CD4-positive, alpha-beta T cell (primary cell): ENCODE results near the gene GPR62. TPM values are rescaled to one million over a fixed set of nuclear protein-coding genes. Genes with fewer than 3 reads are reported as not detected.
A peak's percentile ranks its signal among the peaks of the same experiment; 100 is the strongest.

ENCODE experiments used
- ATAC-seq: fragments of 200-7000 bp; cut with Tn5 transposase; one replicate; pipeline ENCODE4 v1.10.0; 2022; ENCODE audit warnings: mild to moderate bottlenecking; ENCODE audit not compliant: poor library complexity
- CTCF ChIA-PET: fragments of 350-600 bp; sonication (Branson Sonifier 250); formaldehyde crosslinking; loops from one replicate; lab custom pipeline; 2021; ENCODE audit warnings: antibody characterized with exemption, inconsistent platforms; lab: Charles Lee
- POLR2A ChIA-PET: fragments of 350-600 bp; sonication (Branson Sonifier 250); formaldehyde crosslinking; loops from one replicate; lab custom pipeline; 2021; ENCODE audit warnings: antibody characterized with exemption, inconsistent platforms; lab: Charles Lee
- DNase-seq, 14 experiments: peaks; one replicate each; pipeline ENCODE4 v3.0.0-alpha.2; 2013 to 2020; ENCODE audit warnings: mixed read lengths in 2 of 14
- H3K27ac ChIP-seq, 2 donors: one replicate each; pipeline versions ENCODE4 v1.5.1 to v1.7.0; 2013; ENCODE audit warnings: low read length in 2 of 2, low read depth in 1 of 2, mild to moderate bottlenecking in 1 of 2
- H3K27me3 ChIP-seq, 2 experiments: 1 replicate in 1 of 2; 2 replicates in 1 of 2; pipeline versions ENCODE4 v1.6.1 to v1.7.0; 2013; ENCODE audit warnings: low read length in 2 of 2, control low read depth in 1 of 2, mild to moderate bottlenecking in 1 of 2, moderate library complexity in 1 of 2; ENCODE audit not compliant: insufficient read depth in 2 of 2, control insufficient read depth in 1 of 2
- H3K36me3 ChIP-seq: one replicate; pipeline ENCODE4 v1.6.1; 2013; ENCODE audit warnings: low read length, control low read depth; ENCODE audit not compliant: insufficient read depth
- H3K4me1 ChIP-seq: one replicate; pipeline ENCODE4 v1.6.1; 2013; ENCODE audit warnings: low read length, control low read depth; ENCODE audit not compliant: insufficient read depth
- H3K4me3 ChIP-seq: one replicate; pipeline ENCODE4 v1.5.1; 2013; ENCODE audit warnings: mild to moderate bottlenecking, low read length, moderate library complexity
- H3K9me3 ChIP-seq, 2 experiments: 1 replicate in 1 of 2; 2 replicates in 1 of 2; pipeline versions ENCODE4 v1.6.1 to v1.7.0; 2013; ENCODE audit warnings: low read length in 2 of 2, mild to moderate bottlenecking in 2 of 2, control low read depth in 1 of 2, moderate library complexity in 1 of 2; ENCODE audit not compliant: control insufficient read depth in 1 of 2, insufficient read depth in 1 of 2
- H3K27ac Mint-ChIP-seq: one replicate; pipeline ENCODE4 v1.8.0; 2020; ENCODE audit warnings: mixed read lengths
- H3K27me3 Mint-ChIP-seq: one replicate; pipeline ENCODE4 v1.8.0; 2021; ENCODE audit warnings: mixed read lengths
- H3K36me3 Mint-ChIP-seq: one replicate; pipeline ENCODE4 v1.8.0; 2021; ENCODE audit warnings: low read depth, mixed read lengths
- H3K4me1 Mint-ChIP-seq: one replicate; pipeline ENCODE4 v1.8.0; 2021; ENCODE audit warnings: low read depth, mixed read lengths
- H3K4me3 Mint-ChIP-seq: one replicate; pipeline ENCODE4 v1.8.0; 2020; ENCODE audit warnings: mild to moderate bottlenecking, mixed read lengths
- H3K9me3 Mint-ChIP-seq: one replicate; pipeline ENCODE4 v1.8.0; 2020; ENCODE audit warnings: mixed read lengths
- intact Hi-C, 2 experiments: fragments of 100-400 bp; cut with DNase I in 1 of 2; cut with micrococcal nuclease in 1 of 2; formaldehyde crosslinking; loops; one replicate each; pipeline versions ENCODE4 v1.15.1 to v1.9.0; 2023 to 2025; cut with DNase I, micrococcal nuclease
- total RNA-seq, 174 experiments: library from RNA in 2 of 174; stranded (reverse) in 2 of 174; gene quantifications; one replicate each; pipeline ENCODE4 v1.2.3 and lab custom pipeline; 2021 to 2026
- TF ChIP-seq, protein P1 (sequence below): fragments of 200-600 bp; IDR thresholded peaks from one replicate; pipeline ENCODE4 v1.8.0; 2022; ENCODE audit warnings: antibody characterized with exemption, mild to moderate bottlenecking

GPR62 gene
- total RNA-seq, 2 experiments from 2014 or later = not detected

DNA sequence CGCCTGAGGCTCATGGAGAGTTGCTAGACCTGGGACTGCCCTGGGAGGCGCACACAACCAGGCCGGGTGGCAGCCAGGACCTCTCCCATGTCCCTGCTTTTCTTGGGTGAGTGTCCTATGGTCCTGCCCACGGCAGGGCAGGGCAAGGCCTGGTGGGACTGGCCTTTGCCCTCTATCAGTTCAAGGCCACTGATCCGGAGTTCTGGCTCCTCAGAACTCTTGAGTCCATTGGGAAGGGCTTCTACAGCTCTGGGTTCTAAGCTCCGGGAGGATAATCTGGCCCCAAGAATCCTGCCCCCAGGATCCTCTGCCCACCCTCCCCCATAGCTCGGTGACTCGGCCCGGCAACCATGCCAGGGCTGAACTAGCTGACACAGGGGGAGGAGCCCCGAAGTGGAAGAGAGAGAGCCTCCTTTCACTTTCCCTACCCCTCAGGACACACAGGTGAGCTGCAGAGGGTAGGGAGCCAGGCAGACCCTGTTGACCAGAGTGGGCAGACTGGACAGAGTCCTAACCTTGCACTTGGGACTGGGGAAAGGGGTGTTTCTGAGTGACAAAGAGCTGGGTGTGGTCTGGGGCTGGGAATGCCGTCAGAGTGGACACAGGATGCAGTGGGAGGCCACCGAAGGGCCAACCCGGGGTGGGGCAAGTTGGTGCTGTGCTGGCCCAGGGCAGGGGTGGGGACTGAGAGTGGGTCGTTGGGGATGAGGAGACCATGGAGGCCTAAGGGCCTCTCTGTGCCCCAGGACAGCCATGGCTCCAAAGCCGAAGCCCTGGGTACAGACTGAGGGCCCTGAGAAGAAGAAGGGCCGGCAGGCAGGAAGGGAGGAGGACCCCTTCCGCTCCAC, 12.4 kb upstream of the GPR62 start:
- ATAC-seq = no peak
- H3K4me1 Mint-ChIP-seq = peaks cover 36% of the 10 kb centered on the region

DNA sequence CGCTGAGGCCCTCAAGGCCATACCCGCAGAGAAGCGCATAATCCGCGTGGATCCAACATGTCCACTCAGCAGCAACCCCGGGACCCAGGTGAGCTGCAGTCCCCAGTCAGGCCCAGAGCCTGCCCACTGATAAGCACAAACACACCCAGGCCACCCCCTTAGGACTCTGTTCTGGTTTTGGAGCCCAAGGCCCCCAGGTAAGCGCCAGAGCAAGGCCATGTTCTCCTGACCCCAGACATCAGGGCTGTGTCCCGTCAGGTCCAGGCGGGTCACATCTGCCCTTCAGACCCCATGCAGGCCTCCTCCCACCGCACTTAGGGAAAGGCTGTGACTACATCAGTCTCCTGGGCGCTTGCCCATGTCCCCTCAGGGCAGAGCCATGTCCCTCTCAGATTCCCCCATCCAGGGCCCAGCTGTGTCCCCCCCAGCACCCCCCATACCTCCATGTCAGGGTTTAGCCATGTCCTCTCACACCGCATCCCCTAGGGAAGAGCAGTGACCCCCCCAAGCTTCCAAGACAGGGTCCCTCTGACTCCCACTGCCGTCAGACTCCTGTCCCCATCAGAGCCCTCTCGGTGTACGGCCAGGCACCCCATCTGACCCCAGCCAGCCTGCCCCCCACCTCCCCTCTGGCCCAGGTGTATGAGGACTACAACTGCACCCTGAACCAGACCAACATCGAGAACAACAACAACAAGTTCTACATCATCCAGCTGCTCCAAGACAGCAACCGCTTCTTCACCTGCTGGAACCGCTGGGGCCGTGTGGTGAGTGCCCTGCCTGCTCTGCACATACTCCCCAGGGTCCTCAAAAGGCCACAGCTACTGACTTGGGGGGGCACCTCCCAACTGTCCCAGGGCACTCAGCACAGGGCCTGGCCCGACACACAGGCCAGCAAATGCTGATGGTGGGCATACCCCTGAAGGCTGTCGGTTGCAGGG, 11.5 kb upstream of the GPR62 start:
- H3K4me3 ChIP-seq = peak overlapping the region; percentile 89
- no peaks in the 10 kb centered on the region for H3K27me3 Mint-ChIP-seq
- H3K27ac ChIP-seq = no peak overlapping the region
- TF ChIP-seq, protein P1, sequence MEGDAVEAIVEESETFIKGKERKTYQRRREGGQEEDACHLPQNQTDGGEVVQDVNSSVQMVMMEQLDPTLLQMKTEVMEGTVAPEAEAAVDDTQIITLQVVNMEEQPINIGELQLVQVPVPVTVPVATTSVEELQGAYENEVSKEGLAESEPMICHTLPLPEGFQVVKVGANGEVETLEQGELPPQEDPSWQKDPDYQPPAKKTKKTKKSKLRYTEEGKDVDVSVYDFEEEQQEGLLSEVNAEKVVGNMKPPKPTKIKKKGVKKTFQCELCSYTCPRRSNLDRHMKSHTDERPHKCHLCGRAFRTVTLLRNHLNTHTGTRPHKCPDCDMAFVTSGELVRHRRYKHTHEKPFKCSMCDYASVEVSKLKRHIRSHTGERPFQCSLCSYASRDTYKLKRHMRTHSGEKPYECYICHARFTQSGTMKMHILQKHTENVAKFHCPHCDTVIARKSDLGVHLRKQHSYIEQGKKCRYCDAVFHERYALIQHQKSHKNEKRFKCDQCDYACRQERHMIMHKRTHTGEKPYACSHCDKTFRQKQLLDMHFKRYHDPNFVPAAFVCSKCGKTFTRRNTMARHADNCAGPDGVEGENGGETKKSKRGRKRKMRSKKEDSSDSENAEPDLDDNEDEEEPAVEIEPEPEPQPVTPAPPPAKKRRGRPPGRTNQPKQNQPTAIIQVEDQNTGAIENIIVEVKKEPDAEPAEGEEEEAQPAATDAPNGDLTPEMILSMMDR = no peak
- H3K36me3 Mint-ChIP-seq = peaks cover 23% of the 10 kb centered on the region
- H3K9me3 Mint-ChIP-seq = no peaks in the 10 kb centered on the region
- H3K4me1 Mint-ChIP-seq = peaks cover 36% of the 10 kb centered on the region
- DNase-seq = no peak
- H3K9me3 ChIP-seq = no peaks in the 10 kb centered on the region
- CTCF ChIA-PET = interaction anchor here (2.2 to 2.5 kb wide), 4 partner anchors 30 to 52 kb away, joined by 7 to 18 read pairs (median 12); partner anchors contain the start of genes ABHD14A, ABHD14B, ACY1 and RPL29
- ATAC-seq = no peak
- H3K27ac Mint-ChIP-seq = no peak overlapping the region
- H3K4me3 Mint-ChIP-seq = peak overlapping the region; percentile 56
- H3K27me3 ChIP-seq = no peaks in the 10 kb centered on the region
- POLR2A ChIA-PET = interaction anchor here (1.6 to 3.4 kb wide), 5 partner anchors 24 to 51 kb away, joined by 6 to 35 read pairs (median 13); partner anchors contain the start of genes ABHD14B, ACY1, PCBP4 and RPL29
- H3K4me1 ChIP-seq = peaks cover 32% of the 10 kb centered on the region
- peaks cover 6% of the 10 kb centered on the region for H3K36me3 ChIP-seq
- intact Hi-C loops = loop anchor here (2.0 to 10.0 kb wide), 5 partner anchors 113 to 559 kb away; partner anchors contain the start of genes DCAF1 (in 1 of the 2), DUSP7 (in 1 of the 2) and MANF (in 1 of the 2)

More for the DNA sequence above, 12.4 kb upstream of the GPR62 start:
- peak overlapping the region; percentile 89 for H3K4me3 ChIP-seq
- ChIA-PET CTCF (interaction anchor here (1.6 to 2.5 kb wide), 5 partner anchors 31 to 181 kb away, joined by 5 to 18 read pairs (median 7); partner anchors contain the start of genes ABHD14B, ACY1 and RPL29), POLR2A (interaction anchor here (0.6 to 3.4 kb wide), 9 partner anchors 25 to 199 kb away, joined by 3 to 35 read pairs (median 6); partner anchors contain the start of genes ABHD14B, ACY1, PCBP4 and RPL29)
- peak overlapping the region; percentile 39 to 71 for H3K27ac ChIP-seq
- H3K4me3 Mint-ChIP-seq = peak overlapping the region; percentile 95
- H3K36me3 ChIP-seq = peaks cover 15% of the 10 kb centered on the region
- intact Hi-C loops = loop anchor here (1.0 to 10.0 kb wide), 9 partner anchors 31 to 558 kb away; partner anchors contain the start of genes ABHD14B (in 2 of the 2), RPL29 (in 2 of the 2), DCAF1 (in 1 of the 2) and DUSP7 (in 1 of the 2)
- H3K27me3 ChIP-seq = no peaks in the 10 kb centered on the region
- H3K27me3 Mint-ChIP-seq = no peaks in the 10 kb centered on the region
- H3K27ac Mint-ChIP-seq = peak overlapping the region; percentile 81
- peaks cover 32% of the 10 kb centered on the region for H3K36me3 Mint-ChIP-seq
- H3K4me1 ChIP-seq = peaks cover 32% of the 10 kb centered on the region
- DNase-seq = peak; percentile 20 to 75 (median 42)
- TF ChIP-seq, protein P1 = no peak
- H3K9me3 ChIP-seq = no peaks in the 10 kb centered on the region
- no peaks in the 10 kb centered on the region for H3K9me3 Mint-ChIP-seq
